ENCODE data around the gene R3HDM2.

DNA sequence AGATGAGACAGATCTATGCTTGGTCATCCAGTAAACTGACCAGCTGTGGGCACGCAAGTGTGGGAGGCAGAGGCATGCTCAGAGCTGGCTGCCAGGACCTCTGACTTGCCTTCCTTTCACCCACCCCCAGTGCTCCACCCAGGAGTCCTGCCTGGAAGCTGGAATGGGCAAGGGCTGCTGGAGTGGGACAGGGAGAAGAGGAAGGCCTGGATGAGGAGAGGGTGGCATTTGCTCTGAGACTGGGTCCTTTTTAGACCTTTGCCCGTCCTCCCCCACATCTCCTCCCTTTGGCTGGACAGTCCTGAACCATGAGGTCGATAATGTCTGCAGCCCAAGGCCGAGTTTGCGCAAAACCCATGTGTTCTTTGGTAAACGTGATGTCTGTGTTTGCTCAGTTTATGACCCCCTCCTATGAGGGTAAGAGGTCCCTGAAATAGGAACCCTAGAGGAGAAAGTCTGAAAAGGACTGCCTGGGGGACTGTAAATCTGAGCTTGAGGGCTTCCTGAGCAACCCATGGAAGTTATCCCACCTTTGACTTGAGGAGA, 20.5 kb upstream of the R3HDM2 start:
- TF ChIP-seq CTCF (IDR thresholded peaks at IDR 0.05 in 8 of 11, conservative IDR thresholded peaks at IDR 0.05 in 3 of 11), result no peak
- no peak for TF ChIP-seq POLR2AphosphoS5 (IDR thresholded peaks at IDR 0.05)
- TF ChIP-seq POLR2A (IDR thresholded peaks at IDR 0.05), result no peak
